Heart right ventricle (tissue), 16 donors: ENCODE data around the gene MIDN. TPM values are rescaled to one million over a fixed set of nuclear protein-coding genes. Genes with fewer than 3 reads are reported as not detected.

Experiments used
- ATAC-seq, 8 donors: fragments of 200-7000 bp; cut with Tn5 transposase; one replicate each; pipeline ENCODE4 v1.9.1; 2020; ENCODE audit warnings: mild to moderate bottlenecking in 8 of 8, moderate library complexity in 8 of 8, moderate number of reproducible peaks in 1 of 8
- DNase-seq, 2 donors: peaks; one replicate each; pipeline ENCODE4 v3.0.0-alpha.2; 2020
- H3K27ac ChIP-seq, 10 donors: fragments of 200-600 bp; sonication (generic) in 2 of 10; one replicate each; pipeline versions ENCODE4 v1.5.0 to v1.8.0; 2020 to 2022; ENCODE audit warnings: mild to moderate bottlenecking in 3 of 10
- H3K27me3 ChIP-seq, 7 donors: fragments of 200-600 bp; one replicate each; pipeline ENCODE4 v1.8.0; 2021 to 2022; ENCODE audit warnings: mild to moderate bottlenecking in 2 of 7
- H3K36me3 ChIP-seq, 9 donors: fragments of 200-600 bp; sonication (generic) in 1 of 9; one replicate each; pipeline versions ENCODE4 v1.5.0 to v1.8.0; 2020 to 2022; ENCODE audit warnings: mild to moderate bottlenecking in 2 of 9
- H3K4me1 ChIP-seq, 9 donors: fragments of 200-600 bp; sonication (generic) in 1 of 9; one replicate each; pipeline versions ENCODE4 v1.5.0 to v1.8.0; 2020 to 2022; ENCODE audit warnings: mild to moderate bottlenecking in 4 of 9
- H3K4me3 ChIP-seq, 10 donors: fragments of 200-600 bp; sonication (generic) in 2 of 10; one replicate each; pipeline versions ENCODE4 v1.5.0 to v1.8.0; 2020 to 2022; ENCODE audit warnings: mild to moderate bottlenecking in 7 of 10, moderate library complexity in 2 of 10
- H3K9me3 ChIP-seq, 11 donors: fragments of 200-600 bp in 10 of 11; sonication (generic) in 2 of 11; one replicate each; pipeline versions ENCODE4 v1.5.0 to v1.8.0; 2013 to 2022; ENCODE audit warnings: mild to moderate bottlenecking in 2 of 11, control low read depth in 1 of 11, moderate library complexity in 1 of 11
- CTCF ChIP-seq, 9 donors: fragments of 200-600 bp; sonication (generic) in 2 of 9; IDR thresholded peaks; one replicate each; pipeline versions ENCODE4 v1.5.0 to v1.8.0; 2021 to 2022; ENCODE audit warnings: antibody characterized with exemption in 9 of 9, mild to moderate bottlenecking in 5 of 9, moderate library complexity in 1 of 9
- WGBS, 2 donors: extraction: QIAGEN DNeasy Blood & Tissue Kit; methylation state at CpG; one replicate each; pipeline ENCODE4 v1.1.7; 2013; ENCODE audit warnings: inconsistent platforms in 1 of 2; 5-methylcytosine and 5-hydroxymethylcytosine counted together
- intact Hi-C, 10 donors: fragments of 100-400 bp; cut with DNase I; formaldehyde crosslinking; loops; one replicate each; pipeline versions ENCODE4 v1.11.1 to v1.14.2; 2022
- polyA plus RNA-seq, 2 donors: library from polyadenylated mRNA; stranded (reverse); fragments of 200-250 nt; gene quantifications; one replicate each; pipeline ENCODE4 v1.2.3, GENCODE V29; 2013
- total RNA-seq, 10 donors: library from RNA; stranded (reverse); fragmentation: NEBNext Ultra II Directional in 3 of 10; extraction: Animal tissue kit (Norgen Biotek cat#: 25700) in 3 of 10; gene quantifications; one replicate each; pipeline versions ENCODE4 v1.2.1 to v1.2.4, GENCODE V29; 2021 to 2023
- donor health status: Arrhythmogenic right ventricular cardiomyopathy.
- donor health status: ischemic (EF 13 %, LVEDD 7.1; RV severe dilation, severe dysfunction).
- donor health status: healthy with polysubstance abuse.
- donor health status: DM: no; HTN: yes; CAD: no.
- donor health status: DM: no; HTN: no; CAD: no.
- donor health status: ischemic (EF 25% LVEDD 6.9; RV normal size, moderate dysfunction).
- donor health status: ischemic (EF 25% LVEDD 5.7; RV mildly dilated, moderate dysfunction).
- donor health status: healthy.
- donor health status: DM: yes; HTN: yes; CAD: no.
- donor health status: Ischemic cardiomyopathy.
- donor health status: ischemic (EF 35%, LVEDD 5.7; RV mildly dilated, moderate dysfunction).
- donor health status: nonischemic (EF 11% LVEDD 7.7; RV severe dilation, severe dysfunction).
- donor health status: DM: yes; HTN: yes; CAD: no.
- donor health status: PGD.
- donor health status: ischemic (EF 29% LVEDD 5.4; RV normal size, mild dysfunction).
- donor health status: nonischemic (EF 23%, LVEDD 6.1; RV moderate dilation, normal function).

MIDN gene
- total and polyA plus RNA-seq, 12 donors, result 22.7 to 236 (median 63.7) TPM

GRCh38 chr19:1274081-1274851, 25.9 kb downstream of the MIDN start:
- Histone ChIP-seq H3K27ac (peak overlapping the region in 9 of 10 donors; percentile 89 to 100 (median 98)), H3K27me3 (no peaks in the 10 kb centered on the region), H3K9me3 (no peaks in the 10 kb centered on the region), H3K4me3 (peak overlapping the region in 9 of 10 donors; percentile 42 to 91 (median 68)), H3K36me3 (peaks cover 0 to 70% (median 52%) of the 10 kb centered on the region in 9 donors), H3K4me1 (peaks cover 43 to 69% (median 63%) of the 10 kb centered on the region in 9 donors)
- TF ChIP-seq CTCF (IDR thresholded peaks at IDR 0.05), result no peak
- intact Hi-C loops, result loop anchor here in 4 of 10 donors (10.0 kb wide), 3 partner anchors 131 to 231 kb away; partner anchors contain the start of genes DAZAP1 (in 3 of the 4) and GAMT (in 3 of the 4)
- 72% methylated on average over 46 of the region's 46 CpGs for WGBS, 2 donors
- DNase-seq (no peak), ATAC-seq (peak in 1 of 8 donors; percentile 0)

GRCh38 chr19:1274852-1275259, 26.5 kb downstream of the MIDN start:
- Histone ChIP-seq H3K27ac (peak overlapping the region; percentile 89 to 100 (median 98)), H3K4me1 (peaks cover 43 to 70% (median 66%) of the 10 kb centered on the region in 9 donors), H3K36me3 (peaks cover 0 to 74% (median 53%) of the 10 kb centered on the region in 9 donors), H3K27me3 (no peaks in the 10 kb centered on the region), H3K4me3 (peak overlapping the region; percentile 42 to 91 (median 70)), H3K9me3 (no peaks in the 10 kb centered on the region)
- 16 to 26% methylated on average over 41 to 44 of the region's 44 CpGs for WGBS, 2 donors
- intact Hi-C loops, result loop anchor here in 6 of 10 donors (5.0 to 10.0 kb wide), 6 partner anchors 107 to 237 kb away; partner anchors contain the start of genes DAZAP1 (in 3 of the 6), GAMT (in 3 of the 6), NDUFS7 (in 2 of the 6) and ADAMTSL5 (in 1 of the 6)
- no peak for TF ChIP-seq CTCF (IDR thresholded peaks at IDR 0.05)
- ATAC-seq (peak in 4 of 8 donors; percentile 0 to 9 (median 1)), DNase-seq (no peak)

GRCh38 chr19:1275260-1275975, 27.0 kb downstream of the MIDN start, which contains the start of gene FAM174C:
Gene FAM174C, plus strand, starts transcription at chr19:1275530. Its CDS starts 20 bp downstream, at chr19:1275550.
- DNase-seq (peak; percentile 95 to 96), ATAC-seq (peak; percentile 68 to 93 (median 78))
- TF ChIP-seq CTCF (IDR thresholded peaks at IDR 0.05), result no peak
- intact Hi-C loops, result loop anchor here in 6 of 10 donors (5.0 to 10.0 kb wide), 6 partner anchors 107 to 237 kb away; partner anchors contain the start of genes DAZAP1 (in 3 of the 6), GAMT (in 3 of the 6), NDUFS7 (in 2 of the 6) and ADAMTSL5 (in 1 of the 6)
- Histone ChIP-seq H3K36me3 (peaks cover 0 to 76% (median 53%) of the 10 kb centered on the region in 9 donors), H3K9me3 (no peaks in the 10 kb centered on the region), H3K4me1 (peaks cover 43 to 67% (median 63%) of the 10 kb centered on the region in 9 donors), H3K27ac (peak within 1 kb of the TSS; percentile 89 to 100 (median 98)), H3K4me3 (peak within 1 kb of the TSS; percentile 42 to 91 (median 70)), H3K27me3 (no peaks in the 10 kb centered on the region)
- 0% methylated on average over 94 to 98 of the region's 98 CpGs for WGBS, 2 donors
